Astrocyte of the cerebellum (primary cell): ENCODE results near the gene WLS.

ENCODE experiments used
- DNase-seq: peaks from one replicate; pipeline ENCODE4 v3.0.0-alpha.2; 2011; ENCODE audit warnings: low read depth
- H3K4me3 ChIP-seq: 2 replicates; pipeline ENCODE4 v1.5.1; 2011; ENCODE audit warnings: mild to moderate bottlenecking, low read depth, low read length, moderate library complexity
- CTCF ChIP-seq: IDR thresholded peaks from 2 replicates; pipeline ENCODE4 v1.5.1; 2012; ENCODE audit warnings: low read length, low read depth, moderate library complexity, mild to moderate bottlenecking; ENCODE audit errors: missing control alignments
- in situ Hi-C: cut with HindIII; loops from 2 replicates; pipeline ENCODE4 v1.10.0; 2017; ENCODE audit warnings: low sequenced_read_pairs

Gene WLS

GRCh38 chr1:68136187-68136586, 96.1 kb downstream of the WLS start:
- no peak overlapping the region for H3K4me3 ChIP-seq
- TF ChIP-seq CTCF = no peak
- in situ Hi-C loops = loop anchor here (25.0 kb wide), 1 partner anchor 201 kb away; no protein-coding TSS in a partner anchor
- no peak for DNase-seq

GRCh38 chr1:68132426-68133130, 99.7 kb downstream of the WLS start:
- in situ Hi-C loops = loop anchor here (25.0 kb wide), 1 partner anchor 205 kb away; no protein-coding TSS in a partner anchor
- no peak overlapping the region for H3K4me3 ChIP-seq
- no peak for TF ChIP-seq CTCF
- DNase-seq = no peak

GRCh38 chr1:68131261-68131660, 101.1 kb downstream of the WLS start:
- H3K4me3 ChIP-seq = no peak overlapping the region
- in situ Hi-C loops = loop anchor here (25.0 kb wide), 1 partner anchor 206 kb away; no protein-coding TSS in a partner anchor
- DNase-seq = no peak
- TF ChIP-seq CTCF = no peak

- H3K4me3 ChIP-seq = no peak overlapping the region
- TF ChIP-seq CTCF = no peak
- DNase-seq = no peak
- in situ Hi-C loops = loop anchor here (25.0 kb wide), 1 partner anchor 208 kb away; no protein-coding TSS in a partner anchor
Observed at GRCh38 chr1:68129536-68130250, 102.6 kb downstream of the WLS start.

GRCh38 chr1:68128820-68129219, 103.5 kb downstream of the WLS start:
- in situ Hi-C loops = loop anchor here (25.0 kb wide), 1 partner anchor 208 kb away; no protein-coding TSS in a partner anchor
- no peak for DNase-seq
- H3K4me3 ChIP-seq = no peak overlapping the region
- TF ChIP-seq CTCF = no peak

GRCh38 chr1:68128157-68128556, 104.2 kb downstream of the WLS start:
- TF ChIP-seq CTCF = no peak
- peak; percentile 75 for DNase-seq
- H3K4me3 ChIP-seq = no peak overlapping the region
- in situ Hi-C loops = loop anchor here (25.0 kb wide), 1 partner anchor 209 kb away; no protein-coding TSS in a partner anchor
